Neural cell (in vitro differentiated cells): Measurements from ENCODE around the gene TMEM143.

Source experiments
- EP300 ChIP-seq: fragments of 450-650 bp; conservative IDR thresholded peaks from 2 replicates; pipeline ENCODE4 v1.6.1; 2014; ENCODE audit warnings: antibody characterized with exemption, mild to moderate bottlenecking, moderate library complexity; ENCODE audit not compliant: poor library complexity, severe bottlenecking
- EZH2 ChIP-seq: fragments of 200-600, 300-800 bp; shearing (Covaris generic), sonication (generic); IDR thresholded peaks from 2 replicates; pipeline ENCODE4 v1.6.1; 2014; ENCODE audit warnings: antibody characterized with exemption, low read length, borderline replicate concordance, mild to moderate bottlenecking; ENCODE audit not compliant: insufficient read depth, poor library complexity, severe bottlenecking
- MXI1 ChIP-seq: fragments of 450-650 bp; conservative IDR thresholded peaks from 2 replicates; pipeline ENCODE4 v1.6.1; 2014; ENCODE audit warnings: antibody characterized with exemption, mild to moderate bottlenecking; ENCODE audit not compliant: poor library complexity, severe bottlenecking
- RAD21 ChIP-seq: fragments of 450-650 bp; conservative IDR thresholded peaks from 2 replicates; pipeline ENCODE4 v1.6.1; 2014; ENCODE audit warnings: antibody characterized with exemption, mild to moderate bottlenecking, moderate library complexity
- SMC3 ChIP-seq: fragments of 450-650 bp; conservative IDR thresholded peaks from 2 replicates; pipeline ENCODE4 v1.6.1; 2014; ENCODE audit warnings: antibody characterized with exemption, mild to moderate bottlenecking, moderate library complexity; ENCODE audit not compliant: poor library complexity
- TAF1 ChIP-seq: IDR thresholded peaks from 2 replicates; pipeline ENCODE4 v1.6.1; 2012; ENCODE audit warnings: low read depth
- TF ChIP-seq, protein P1 (sequence below): fragments of 450-650 bp; IDR thresholded peaks from 2 replicates; pipeline ENCODE4 v1.5.1; 2014; ENCODE audit warnings: antibody characterized with exemption, mild to moderate bottlenecking, moderate library complexity; ENCODE audit not compliant: poor library complexity, severe bottlenecking
- TF ChIP-seq, protein P2 (sequence below): IDR thresholded peaks from 2 replicates; pipeline ENCODE4 v1.6.1; 2012; ENCODE audit warnings: borderline replicate concordance

DNA sequence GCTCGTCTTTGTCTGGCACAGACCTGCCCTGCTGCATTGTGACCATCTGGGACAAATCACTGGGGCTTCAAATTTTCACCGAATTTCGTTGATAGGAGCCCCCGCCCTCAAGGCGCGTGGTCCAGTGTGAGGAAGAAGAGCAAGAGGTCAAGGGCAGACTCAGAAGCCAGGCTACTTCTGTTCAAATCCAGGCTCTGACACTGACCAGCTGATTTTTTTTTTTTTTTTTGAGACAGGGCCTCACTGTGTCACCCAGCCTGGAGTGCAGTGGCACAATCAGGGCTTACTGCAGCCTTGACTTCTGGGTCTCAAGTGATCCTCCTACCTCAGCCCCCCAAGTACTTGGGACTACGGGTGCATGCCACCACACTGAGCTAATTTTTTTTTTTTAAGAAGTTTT lies 7.6 kb upstream of the TMEM143 start:
- no peak for TF ChIP-seq TAF1
- TF ChIP-seq, protein P1, sequence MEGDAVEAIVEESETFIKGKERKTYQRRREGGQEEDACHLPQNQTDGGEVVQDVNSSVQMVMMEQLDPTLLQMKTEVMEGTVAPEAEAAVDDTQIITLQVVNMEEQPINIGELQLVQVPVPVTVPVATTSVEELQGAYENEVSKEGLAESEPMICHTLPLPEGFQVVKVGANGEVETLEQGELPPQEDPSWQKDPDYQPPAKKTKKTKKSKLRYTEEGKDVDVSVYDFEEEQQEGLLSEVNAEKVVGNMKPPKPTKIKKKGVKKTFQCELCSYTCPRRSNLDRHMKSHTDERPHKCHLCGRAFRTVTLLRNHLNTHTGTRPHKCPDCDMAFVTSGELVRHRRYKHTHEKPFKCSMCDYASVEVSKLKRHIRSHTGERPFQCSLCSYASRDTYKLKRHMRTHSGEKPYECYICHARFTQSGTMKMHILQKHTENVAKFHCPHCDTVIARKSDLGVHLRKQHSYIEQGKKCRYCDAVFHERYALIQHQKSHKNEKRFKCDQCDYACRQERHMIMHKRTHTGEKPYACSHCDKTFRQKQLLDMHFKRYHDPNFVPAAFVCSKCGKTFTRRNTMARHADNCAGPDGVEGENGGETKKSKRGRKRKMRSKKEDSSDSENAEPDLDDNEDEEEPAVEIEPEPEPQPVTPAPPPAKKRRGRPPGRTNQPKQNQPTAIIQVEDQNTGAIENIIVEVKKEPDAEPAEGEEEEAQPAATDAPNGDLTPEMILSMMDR: no peak
- no peak for TF ChIP-seq MXI1
- TF ChIP-seq, protein P2, sequence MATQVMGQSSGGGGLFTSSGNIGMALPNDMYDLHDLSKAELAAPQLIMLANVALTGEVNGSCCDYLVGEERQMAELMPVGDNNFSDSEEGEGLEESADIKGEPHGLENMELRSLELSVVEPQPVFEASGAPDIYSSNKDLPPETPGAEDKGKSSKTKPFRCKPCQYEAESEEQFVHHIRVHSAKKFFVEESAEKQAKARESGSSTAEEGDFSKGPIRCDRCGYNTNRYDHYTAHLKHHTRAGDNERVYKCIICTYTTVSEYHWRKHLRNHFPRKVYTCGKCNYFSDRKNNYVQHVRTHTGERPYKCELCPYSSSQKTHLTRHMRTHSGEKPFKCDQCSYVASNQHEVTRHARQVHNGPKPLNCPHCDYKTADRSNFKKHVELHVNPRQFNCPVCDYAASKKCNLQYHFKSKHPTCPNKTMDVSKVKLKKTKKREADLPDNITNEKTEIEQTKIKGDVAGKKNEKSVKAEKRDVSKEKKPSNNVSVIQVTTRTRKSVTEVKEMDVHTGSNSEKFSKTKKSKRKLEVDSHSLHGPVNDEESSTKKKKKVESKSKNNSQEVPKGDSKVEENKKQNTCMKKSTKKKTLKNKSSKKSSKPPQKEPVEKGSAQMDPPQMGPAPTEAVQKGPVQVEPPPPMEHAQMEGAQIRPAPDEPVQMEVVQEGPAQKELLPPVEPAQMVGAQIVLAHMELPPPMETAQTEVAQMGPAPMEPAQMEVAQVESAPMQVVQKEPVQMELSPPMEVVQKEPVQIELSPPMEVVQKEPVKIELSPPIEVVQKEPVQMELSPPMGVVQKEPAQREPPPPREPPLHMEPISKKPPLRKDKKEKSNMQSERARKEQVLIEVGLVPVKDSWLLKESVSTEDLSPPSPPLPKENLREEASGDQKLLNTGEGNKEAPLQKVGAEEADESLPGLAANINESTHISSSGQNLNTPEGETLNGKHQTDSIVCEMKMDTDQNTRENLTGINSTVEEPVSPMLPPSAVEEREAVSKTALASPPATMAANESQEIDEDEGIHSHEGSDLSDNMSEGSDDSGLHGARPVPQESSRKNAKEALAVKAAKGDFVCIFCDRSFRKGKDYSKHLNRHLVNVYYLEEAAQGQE: no peak
- no peak for TF ChIP-seq EZH2
- no peak for TF ChIP-seq RAD21
- no peak for TF ChIP-seq EP300
- no peak for TF ChIP-seq SMC3
